HFFc6 (cell line): ENCODE data around the gene UNK. TPM values are rescaled to one million over a fixed set of nuclear protein-coding genes. Genes with fewer than 3 reads are reported as not detected.
"Not testable (repeated sequence)": the region's sequence is repeated elsewhere in the genome, so short reads cannot be mapped to it uniquely, and the experiment has no call there.

Source experiments
- DNase-seq: peaks from one replicate; pipeline ENCODE4 v3.0.0-alpha.2; 2018
- H3K27ac Mint-ChIP-seq: 2 replicates; pipeline ENCODE4 v1.8.0; 2020; ENCODE audit warnings: mild to moderate bottlenecking, mixed read lengths
- H3K27me3 Mint-ChIP-seq: 2 replicates; pipeline ENCODE4 v1.8.0; 2021; ENCODE audit warnings: mild to moderate bottlenecking, moderate library complexity, mixed read lengths; ENCODE audit not compliant: insufficient read depth
- H3K36me3 Mint-ChIP-seq: 2 replicates; pipeline ENCODE4 v1.8.0; 2021; ENCODE audit warnings: low read depth, mixed read lengths
- H3K4me1 Mint-ChIP-seq: 2 replicates; pipeline ENCODE4 v1.8.0; 2020; ENCODE audit warnings: low read depth, mixed read lengths
- H3K4me3 Mint-ChIP-seq: 2 replicates; pipeline ENCODE4 v1.8.0; 2020; ENCODE audit warnings: mild to moderate bottlenecking, moderate library complexity, mixed read lengths
- H3K9me3 Mint-ChIP-seq: 2 replicates; pipeline ENCODE4 v1.8.0; 2020; ENCODE audit warnings: mild to moderate bottlenecking, mixed read lengths
- CTCF ChIP-seq: fragments of 200-600 bp; sonication (generic); IDR thresholded peaks from 2 replicates; pipeline ENCODE4 v1.5.0; 2021; ENCODE audit warnings: antibody characterized with exemption, mild to moderate bottlenecking
- total RNA-seq, 6 experiments: library from RNA; stranded (reverse); fragmentation: NEBNext Ultra II Directional; extraction: Animal tissue kit (Norgen Biotek cat#: 25700); gene quantifications; 2 replicates in 1 of 6; 3 replicates in 5 of 6; pipeline ENCODE4 v1.2.3, GENCODE V29; 2021

Gene UNK
- total RNA-seq, 6 experiments from 2014 or later = 12.7 to 18.6 (median 16.2) TPM

GRCh38 chr17:75809631-75810111 is 25.1 kb downstream of the UNK start:
- H3K36me3 Mint-ChIP-seq = no peaks in the 10 kb centered on the region
- peaks cover 2% of the 10 kb centered on the region for H3K27me3 Mint-ChIP-seq
- H3K9me3 Mint-ChIP-seq = no peaks in the 10 kb centered on the region
- peaks cover 5% of the 10 kb centered on the region for H3K4me1 Mint-ChIP-seq
- no peak for DNase-seq
- no peak overlapping the region for H3K4me3 Mint-ChIP-seq
- H3K27ac Mint-ChIP-seq = no peak overlapping the region
- TF ChIP-seq CTCF = no peak

GRCh38 chr17:75810216-75810615 is 25.6 kb downstream of the UNK start:
- Mint-ChIP-seq H3K36me3 (no peaks in the 10 kb centered on the region), H3K4me3 (no peak overlapping the region), H3K27me3 (peaks cover 2% of the 10 kb centered on the region), H3K4me1 (peaks cover 10% of the 10 kb centered on the region), H3K9me3 (no peaks in the 10 kb centered on the region), H3K27ac (no peak overlapping the region)
- DNase-seq = no peak
- TF ChIP-seq CTCF = no peak

GRCh38 chr17:75810756-75811155 is 26.1 kb downstream of the UNK start:
- DNase-seq, H3K36me3 Mint-ChIP-seq, H3K27me3 Mint-ChIP-seq, H3K9me3 Mint-ChIP-seq, H3K27ac Mint-ChIP-seq, H3K4me3 Mint-ChIP-seq: not testable (repeated sequence)
- peaks cover 14% of the 10 kb centered on the region for H3K4me1 Mint-ChIP-seq

- Mint-ChIP-seq H3K36me3 (no peaks in the 10 kb centered on the region), H3K4me1 (peaks cover 14% of the 10 kb centered on the region), H3K9me3 (no peaks in the 10 kb centered on the region), H3K27ac (no peak overlapping the region), H3K4me3 (no peak overlapping the region), H3K27me3 (peaks cover 2% of the 10 kb centered on the region)
- no peak for DNase-seq
- no peak for TF ChIP-seq CTCF
These were observed 26.6 kb downstream of the UNK start for GRCh38 chr17:75811174-75811573.

- Mint-ChIP-seq H3K36me3 (no peaks in the 10 kb centered on the region), H3K4me1 (peaks cover 14% of the 10 kb centered on the region), H3K4me3 (no peak overlapping the region), H3K9me3 (no peaks in the 10 kb centered on the region), H3K27me3 (peaks cover 2% of the 10 kb centered on the region), H3K27ac (no peak overlapping the region)
- DNase-seq = no peak
- TF ChIP-seq CTCF = no peak
These were observed 27.7 kb downstream of the UNK start for GRCh38 chr17:75812096-75813013.
